EL (cell line): Measurements from ENCODE around the gene S100A8.

Experiments used
- DNase-seq: peaks from one replicate; pipeline ENCODE4 v3.0.0-alpha.2; 2016

Gene S100A8

DNA sequence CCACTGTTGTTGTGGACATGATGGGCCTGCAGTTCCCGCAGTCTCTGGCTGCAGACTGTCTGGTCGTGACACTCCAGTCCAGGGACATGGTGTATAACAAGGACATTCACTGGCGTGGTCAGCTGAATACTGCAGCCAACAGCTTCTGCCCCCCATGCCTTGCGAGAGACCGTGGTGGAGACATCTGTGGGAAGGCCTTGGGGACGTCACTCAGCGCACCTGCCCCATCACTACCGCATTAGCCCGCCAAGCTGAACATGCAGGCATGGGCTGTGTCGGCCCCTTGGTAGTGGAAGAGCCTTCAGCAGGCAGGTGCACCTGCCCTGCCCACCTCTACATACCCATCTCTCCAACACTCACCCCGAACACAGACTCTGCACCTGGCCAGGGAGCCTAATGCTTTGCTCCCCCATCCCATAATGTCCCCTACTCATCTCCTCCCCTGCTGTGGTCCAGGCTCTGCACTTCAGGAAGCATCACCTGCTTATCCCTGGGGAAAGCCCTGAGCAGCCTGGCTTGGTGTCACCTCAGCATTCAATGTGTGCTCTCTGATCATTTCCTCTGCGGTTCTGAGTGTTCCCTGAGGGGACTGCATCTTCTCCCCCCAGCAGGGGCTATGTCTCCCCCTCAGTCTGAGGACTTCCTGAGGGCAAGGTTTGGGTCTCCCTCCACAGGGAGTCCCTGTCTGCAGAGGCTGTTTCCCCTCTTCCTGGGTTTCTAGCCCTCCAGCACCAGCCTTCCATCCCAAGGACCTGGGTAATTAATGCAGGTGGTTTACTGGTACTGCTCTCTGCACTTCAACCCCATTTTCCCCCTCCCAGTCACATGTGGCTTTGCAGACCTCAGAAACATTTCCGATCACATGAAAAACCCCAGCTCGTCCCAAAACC lies 45.4 kb downstream of the S100A8 start:
- DNase-seq = no peak

DNA sequence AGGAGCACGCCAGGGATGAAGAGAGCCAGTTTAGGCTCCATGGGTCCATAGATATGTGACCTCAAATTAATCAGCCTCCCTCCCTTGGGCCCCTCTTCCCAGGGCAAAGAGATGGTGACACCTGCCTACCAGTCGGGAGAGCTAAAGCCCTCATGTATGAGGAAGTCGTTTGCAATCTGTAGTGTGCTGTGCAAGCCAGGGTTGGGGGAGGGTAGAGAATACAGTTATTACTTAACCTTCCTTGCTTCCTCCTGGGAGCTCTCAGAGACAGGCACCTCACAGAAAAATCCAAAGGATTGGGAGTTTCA lies 46.2 kb downstream of the S100A8 start:
- DNase-seq = no peak

DNA sequence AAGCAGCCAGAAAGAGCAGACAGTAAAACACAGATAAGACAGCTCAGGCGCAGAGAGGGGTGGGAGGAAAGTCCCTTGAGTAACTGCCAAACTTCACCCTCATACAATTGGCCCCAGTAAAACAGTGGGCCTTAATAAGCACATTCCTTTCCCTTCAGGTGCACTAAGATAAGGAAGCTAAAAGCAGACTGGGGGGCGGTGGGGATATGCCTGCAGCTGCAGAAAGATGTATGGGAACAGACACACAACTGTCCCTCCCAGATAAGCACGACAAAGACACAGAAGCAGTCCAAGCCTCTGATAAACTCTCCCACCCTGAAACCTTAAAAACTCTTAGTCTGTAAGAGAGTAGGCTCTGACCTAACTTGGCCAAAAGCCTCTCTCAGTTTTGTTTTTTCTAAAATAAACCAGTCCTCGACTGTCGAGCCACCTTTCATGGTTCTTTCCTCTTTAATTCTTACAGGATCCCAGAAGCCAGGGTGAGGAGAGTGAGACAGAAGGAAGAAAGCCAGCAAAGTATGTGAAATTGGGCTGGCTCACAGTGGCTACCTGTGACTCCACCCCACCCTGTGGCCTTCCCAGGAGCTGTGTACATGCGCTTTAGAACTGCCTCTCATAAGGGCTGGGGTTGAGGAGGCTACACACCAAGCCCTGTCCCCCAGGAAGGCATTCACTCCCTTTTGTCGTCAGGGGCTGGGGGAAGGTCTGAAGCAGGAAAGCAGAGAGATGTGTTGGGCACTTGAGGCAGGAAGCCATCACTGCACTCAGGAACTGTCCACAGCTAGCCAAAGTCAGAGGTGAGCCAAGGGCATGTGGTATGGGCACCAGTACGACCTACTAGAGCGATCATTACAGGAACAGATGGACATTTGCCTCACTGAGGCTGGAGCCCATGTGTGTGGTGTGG lies 46.8 kb downstream of the S100A8 start:
- no peak for DNase-seq

DNA sequence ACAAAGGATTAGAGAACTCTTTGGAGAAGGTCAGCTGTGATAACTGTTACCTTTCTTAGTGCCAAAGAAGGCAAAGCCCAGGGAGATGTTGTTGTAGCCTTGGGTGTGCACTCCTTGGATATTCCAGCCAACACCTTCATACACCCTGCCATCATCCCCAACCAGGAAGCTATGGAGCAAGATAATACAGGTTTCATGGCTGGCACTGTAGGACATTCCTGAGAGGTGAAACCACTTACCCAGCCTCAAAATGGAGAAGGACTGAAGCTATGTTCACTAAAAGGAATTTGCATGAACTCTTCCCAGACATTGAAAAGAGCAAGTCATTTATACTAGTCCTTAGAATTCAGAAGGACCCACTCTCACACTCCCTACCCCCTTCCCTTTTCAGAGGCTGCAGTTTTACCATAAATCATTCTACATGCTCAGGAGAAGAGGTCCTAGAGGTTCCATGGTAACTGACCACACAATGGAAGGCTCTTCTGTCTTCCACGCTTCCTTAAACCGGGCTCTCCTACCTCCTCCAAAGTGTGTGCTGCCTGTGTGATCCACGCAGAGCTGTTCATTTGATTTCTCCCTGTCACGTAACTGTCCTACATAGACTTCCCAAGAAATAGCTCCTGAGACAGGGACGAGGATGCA lies 47.7 kb downstream of the S100A8 start:
- DNase-seq = no peak

DNA sequence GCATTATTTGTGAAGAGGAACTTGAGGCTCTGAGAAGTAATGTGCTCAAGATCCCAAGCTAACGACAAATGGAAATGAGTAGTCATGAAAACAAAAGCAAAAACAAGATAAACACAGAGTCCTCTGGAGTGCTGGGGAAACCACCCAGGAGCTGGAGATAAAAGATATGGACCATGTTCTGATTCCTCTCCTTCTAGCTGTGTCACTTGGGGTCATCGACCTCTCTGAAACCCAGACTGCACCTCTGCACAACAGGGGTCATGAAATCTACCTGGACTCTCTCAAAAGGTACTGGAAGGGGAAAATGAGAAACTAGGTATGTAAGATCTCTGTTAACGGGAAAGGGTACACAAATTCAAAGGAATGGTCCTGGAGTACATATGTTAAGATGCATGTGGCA lies 48.7 kb downstream of the S100A8 start:
- DNase-seq = no peak

DNA sequence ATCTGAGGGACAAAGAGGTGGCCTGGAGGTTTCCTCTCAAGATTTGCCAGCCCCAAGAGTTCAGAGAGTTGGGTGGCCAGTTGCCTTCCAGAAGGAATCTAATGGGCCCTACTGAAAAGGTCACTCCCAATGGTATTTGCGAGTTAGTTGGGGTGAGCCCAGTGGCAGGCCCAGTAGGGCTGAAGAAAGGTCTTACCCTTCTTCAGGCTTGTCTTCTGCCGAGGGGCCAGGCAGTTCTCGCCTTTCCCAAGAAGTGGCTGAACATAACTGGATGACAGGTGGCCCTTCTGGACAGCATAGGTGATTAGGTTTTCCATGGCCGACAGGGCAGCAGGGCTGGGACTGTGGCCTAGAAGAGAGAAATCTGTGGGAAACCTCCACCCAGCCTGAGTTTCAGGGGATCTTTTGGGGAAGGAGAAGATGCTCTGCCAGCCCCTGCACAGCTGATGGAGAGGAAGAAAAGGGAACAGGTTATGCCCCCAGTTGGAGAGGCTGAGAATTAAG lies 49.4 kb downstream of the S100A8 start:
- DNase-seq = no peak

DNA sequence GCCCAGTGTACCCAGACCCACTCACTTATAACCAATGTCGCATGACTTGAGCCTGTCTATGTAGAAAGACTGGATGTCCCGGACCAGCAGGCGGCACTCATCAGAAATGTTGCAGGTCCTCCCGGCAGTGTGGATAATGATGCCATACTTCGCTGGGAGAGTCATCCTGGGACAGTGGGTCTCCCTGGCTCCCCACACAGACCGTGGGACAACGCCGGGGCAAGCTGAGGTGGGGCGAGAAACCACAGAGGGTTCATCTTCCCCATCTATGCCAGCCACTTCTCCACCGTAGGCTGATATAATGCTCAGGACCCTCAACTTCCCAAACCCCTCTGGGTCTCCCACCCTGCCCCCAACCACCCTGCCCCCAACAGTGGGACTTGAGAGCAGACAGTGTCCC lies 50.5 kb downstream of the S100A8 start:
- no peak for DNase-seq
